HG02763 (cell line): Measurements from ENCODE around the gene POM121L12.

Source experiments
- ATAC-seq: cut with Tn5 transposase; IDR thresholded peaks from one replicate; pipeline ENCODE4 v1.9.1; 2021; ENCODE audit warnings: mild to moderate bottlenecking, moderate library complexity; ENCODE audit not compliant: unreplicated experiment

The POM121L12 gene

GRCh38 chr7:53035499-53036412 lies at the start of gene POM121L12:
Gene POM121L12 (plus strand): TSS chr7:53035633. CDS start chr7:53035672, 39 bp downstream.
- no peak for ATAC-seq

- ATAC-seq: no peak
These were observed 43.4 kb upstream of the POM121L12 start for GRCh38 chr7:52992001-52992400.

- ATAC-seq: no peak
These were observed 42.8 kb upstream of the POM121L12 start for GRCh38 chr7:52992479-52993162.

- no peak for ATAC-seq
These were observed 39.8 kb upstream of the POM121L12 start for GRCh38 chr7:52995676-52996075.

GRCh38 chr7:53001221-53001620 lies 34.2 kb upstream of the POM121L12 start:
- ATAC-seq: no peak

- no peak for ATAC-seq
These were observed 33.0 kb upstream of the POM121L12 start for GRCh38 chr7:53002389-53002788.

- ATAC-seq: no peak
These were observed 31.6 kb upstream of the POM121L12 start for GRCh38 chr7:53003653-53004445.

- ATAC-seq: no peak
These were observed 21.5 kb upstream of the POM121L12 start for GRCh38 chr7:53013925-53014324.

GRCh38 chr7:53015463-53015862 lies 20.0 kb upstream of the POM121L12 start:
- no peak for ATAC-seq

GRCh38 chr7:53022893-53023292 lies 12.5 kb upstream of the POM121L12 start:
- ATAC-seq: no peak

GRCh38 chr7:53048638-53049037 lies 13.2 kb downstream of the POM121L12 start:
- no peak for ATAC-seq

GRCh38 chr7:53050433-53050832 lies 15.0 kb downstream of the POM121L12 start:
- ATAC-seq: no peak

GRCh38 chr7:53059591-53059990 lies 24.2 kb downstream of the POM121L12 start:
- ATAC-seq: no peak

- no peak for ATAC-seq
These were observed 24.6 kb downstream of the POM121L12 start for GRCh38 chr7:53060066-53060465.

GRCh38 chr7:53062796-53063195 lies 27.4 kb downstream of the POM121L12 start:
- no peak for ATAC-seq

GRCh38 chr7:53068673-53069072 lies 33.2 kb downstream of the POM121L12 start:
- ATAC-seq: no peak

GRCh38 chr7:53070883-53071282 lies 35.5 kb downstream of the POM121L12 start:
- no peak for ATAC-seq
